DND-41 (cell line): ENCODE data around the gene EFHD2.

Source experiments
- EZH2 ChIP-seq: IDR thresholded peaks from 3 replicates; pipeline ENCODE4 v1.6.1; 2012; ENCODE audit warnings: borderline replicate concordance, low read depth, mild to moderate bottlenecking, moderate library complexity, low read length, inconsistent platforms; ENCODE audit not compliant: severe bottlenecking
- TF ChIP-seq, protein P1 (sequence below): IDR thresholded peaks from 2 replicates; pipeline ENCODE4 v1.5.1; 2012; ENCODE audit warnings: borderline replicate concordance, low read length, moderate library complexity, mild to moderate bottlenecking; ENCODE audit not compliant: poor library complexity, severe bottlenecking; ENCODE audit errors: extremely low read depth

DNA sequence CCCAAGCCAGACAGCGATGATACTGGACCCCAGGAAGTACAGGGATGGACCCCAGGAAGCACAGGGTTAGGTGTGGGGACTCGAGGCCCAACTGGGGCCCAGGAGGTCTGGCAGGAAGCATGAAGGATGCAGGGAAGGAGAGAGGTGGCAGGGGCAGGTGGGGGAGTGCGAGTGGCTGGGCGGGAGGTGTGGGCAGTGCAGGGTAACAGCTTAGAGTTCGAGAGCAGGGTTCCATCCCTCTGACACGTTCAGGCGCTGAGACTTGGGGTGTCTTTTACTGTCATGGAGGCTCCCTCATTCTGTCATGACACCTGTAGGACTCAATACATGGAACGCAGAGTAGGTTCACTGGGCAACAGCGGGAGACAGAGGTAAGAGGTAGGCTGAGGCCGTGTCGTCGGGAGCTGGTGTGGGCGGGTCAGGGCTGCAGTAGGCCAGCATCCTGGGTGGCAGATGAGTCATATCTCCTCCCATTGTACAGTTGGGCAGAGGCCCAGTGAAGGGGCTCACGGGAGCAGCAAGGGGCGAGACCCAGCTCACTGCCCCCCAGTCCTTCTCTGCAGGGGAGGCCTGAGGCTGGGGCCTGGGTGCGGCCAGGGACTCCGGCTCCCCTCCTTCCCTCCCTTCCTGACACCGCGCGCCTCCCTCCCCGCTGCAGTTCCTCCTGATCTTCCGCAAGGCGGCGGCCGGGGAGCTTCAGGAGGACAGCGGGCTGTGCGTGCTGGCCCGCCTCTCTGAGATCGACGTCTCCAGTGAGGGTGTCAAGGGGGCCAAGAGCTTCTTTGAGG lies 17.0 kb downstream of the EFHD2 start:
- TF ChIP-seq, protein P1, sequence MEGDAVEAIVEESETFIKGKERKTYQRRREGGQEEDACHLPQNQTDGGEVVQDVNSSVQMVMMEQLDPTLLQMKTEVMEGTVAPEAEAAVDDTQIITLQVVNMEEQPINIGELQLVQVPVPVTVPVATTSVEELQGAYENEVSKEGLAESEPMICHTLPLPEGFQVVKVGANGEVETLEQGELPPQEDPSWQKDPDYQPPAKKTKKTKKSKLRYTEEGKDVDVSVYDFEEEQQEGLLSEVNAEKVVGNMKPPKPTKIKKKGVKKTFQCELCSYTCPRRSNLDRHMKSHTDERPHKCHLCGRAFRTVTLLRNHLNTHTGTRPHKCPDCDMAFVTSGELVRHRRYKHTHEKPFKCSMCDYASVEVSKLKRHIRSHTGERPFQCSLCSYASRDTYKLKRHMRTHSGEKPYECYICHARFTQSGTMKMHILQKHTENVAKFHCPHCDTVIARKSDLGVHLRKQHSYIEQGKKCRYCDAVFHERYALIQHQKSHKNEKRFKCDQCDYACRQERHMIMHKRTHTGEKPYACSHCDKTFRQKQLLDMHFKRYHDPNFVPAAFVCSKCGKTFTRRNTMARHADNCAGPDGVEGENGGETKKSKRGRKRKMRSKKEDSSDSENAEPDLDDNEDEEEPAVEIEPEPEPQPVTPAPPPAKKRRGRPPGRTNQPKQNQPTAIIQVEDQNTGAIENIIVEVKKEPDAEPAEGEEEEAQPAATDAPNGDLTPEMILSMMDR: no peak
- no peak for TF ChIP-seq EZH2
